GM13976 (cell line): ENCODE measurements around the gene GRK3.
"Not testable (repeated sequence)": the region's sequence is repeated elsewhere in the genome, so short reads cannot be mapped to it uniquely, and the experiment has no call there.

Experiments used
- DNase-seq: peaks from one replicate; pipeline ENCODE4 v3.0.0; 2012; ENCODE audit warnings: low spot score
- in situ Hi-C: fragments of 300-500 bp; cut with MboI; formaldehyde crosslinking; loops from one replicate; pipeline ENCODE4 v1.12.0; 2022; ENCODE audit warnings: low sequenced_read_pairs, mixed read lengths, inconsistent platforms; ENCODE audit not compliant: unreplicated experiment
- TF ChIP-seq, protein P1 (sequence below): IDR thresholded peaks from 2 replicates; pipeline ENCODE4 v1.5.1; 2012; ENCODE audit warnings: borderline replicate concordance, mild to moderate bottlenecking; ENCODE audit not compliant: insufficient read depth; ENCODE audit errors: extremely low read depth, missing control alignments, control extremely low read depth

The GRK3 gene

DNA sequence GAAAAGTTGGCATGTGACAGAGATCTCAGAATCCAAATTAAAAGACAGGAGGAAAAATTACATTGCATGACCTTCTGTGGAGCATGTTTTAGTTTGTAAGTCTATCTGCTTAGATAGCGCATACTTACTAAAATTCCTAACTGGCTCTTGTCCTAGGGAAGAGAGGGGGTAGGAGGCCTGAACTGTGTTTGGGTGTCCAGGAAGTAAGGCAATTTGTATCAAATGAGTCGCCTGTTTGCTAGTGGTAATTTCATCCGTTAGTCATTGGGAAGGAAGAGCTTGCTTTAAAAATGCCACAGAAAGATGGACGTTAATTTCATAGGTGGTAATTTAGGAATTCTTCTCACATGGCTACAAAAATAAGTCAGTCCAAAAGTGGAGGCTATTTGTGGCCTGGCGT is 18.5 kb downstream of the GRK3 start:
- TF ChIP-seq, protein P1, sequence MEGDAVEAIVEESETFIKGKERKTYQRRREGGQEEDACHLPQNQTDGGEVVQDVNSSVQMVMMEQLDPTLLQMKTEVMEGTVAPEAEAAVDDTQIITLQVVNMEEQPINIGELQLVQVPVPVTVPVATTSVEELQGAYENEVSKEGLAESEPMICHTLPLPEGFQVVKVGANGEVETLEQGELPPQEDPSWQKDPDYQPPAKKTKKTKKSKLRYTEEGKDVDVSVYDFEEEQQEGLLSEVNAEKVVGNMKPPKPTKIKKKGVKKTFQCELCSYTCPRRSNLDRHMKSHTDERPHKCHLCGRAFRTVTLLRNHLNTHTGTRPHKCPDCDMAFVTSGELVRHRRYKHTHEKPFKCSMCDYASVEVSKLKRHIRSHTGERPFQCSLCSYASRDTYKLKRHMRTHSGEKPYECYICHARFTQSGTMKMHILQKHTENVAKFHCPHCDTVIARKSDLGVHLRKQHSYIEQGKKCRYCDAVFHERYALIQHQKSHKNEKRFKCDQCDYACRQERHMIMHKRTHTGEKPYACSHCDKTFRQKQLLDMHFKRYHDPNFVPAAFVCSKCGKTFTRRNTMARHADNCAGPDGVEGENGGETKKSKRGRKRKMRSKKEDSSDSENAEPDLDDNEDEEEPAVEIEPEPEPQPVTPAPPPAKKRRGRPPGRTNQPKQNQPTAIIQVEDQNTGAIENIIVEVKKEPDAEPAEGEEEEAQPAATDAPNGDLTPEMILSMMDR, result no peak
- no peak for DNase-seq
- in situ Hi-C loops, result no loop called here

DNA sequence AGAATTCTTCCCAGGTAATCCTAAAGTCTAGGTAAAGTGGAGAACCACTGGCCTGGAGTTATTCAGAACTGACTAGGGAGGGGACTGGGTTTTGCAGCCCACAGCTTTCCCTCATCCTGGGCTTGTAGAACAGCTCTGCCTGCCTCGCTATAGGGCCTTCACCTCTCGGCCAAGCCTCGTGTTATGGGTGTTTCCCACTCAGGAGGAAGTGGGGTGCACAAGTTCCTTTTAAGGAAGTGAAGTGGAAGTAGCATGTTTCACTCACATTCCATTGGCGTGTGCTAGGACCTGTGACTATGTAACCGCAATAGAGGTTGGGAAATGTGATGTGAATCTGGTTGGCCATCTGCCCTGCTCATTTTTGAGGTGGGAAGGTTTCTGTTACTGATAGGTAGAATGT is 20.5 kb downstream of the GRK3 start:
- DNase-seq, in situ Hi-C loops: not testable (repeated sequence)

DNA sequence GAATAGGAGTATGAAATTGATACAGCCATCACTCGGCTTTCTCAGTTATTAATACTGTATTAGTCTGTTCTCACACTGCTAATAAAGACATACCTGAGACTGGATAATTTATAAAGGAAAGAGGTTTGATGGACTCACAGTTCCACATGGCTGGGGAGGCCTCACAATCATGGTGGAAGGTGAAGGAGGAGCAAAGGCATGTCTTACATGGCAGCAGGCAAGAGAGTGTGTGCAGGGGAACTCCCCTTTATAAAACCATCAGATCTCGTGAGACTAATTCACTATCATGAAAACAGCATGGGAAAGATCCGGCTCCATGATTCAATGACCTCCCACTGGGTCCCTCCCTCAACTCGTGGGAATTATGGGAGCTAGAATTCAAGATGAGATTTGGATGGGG is 25.2 kb downstream of the GRK3 start:
- in situ Hi-C loops, DNase-seq: not testable (repeated sequence)

DNA sequence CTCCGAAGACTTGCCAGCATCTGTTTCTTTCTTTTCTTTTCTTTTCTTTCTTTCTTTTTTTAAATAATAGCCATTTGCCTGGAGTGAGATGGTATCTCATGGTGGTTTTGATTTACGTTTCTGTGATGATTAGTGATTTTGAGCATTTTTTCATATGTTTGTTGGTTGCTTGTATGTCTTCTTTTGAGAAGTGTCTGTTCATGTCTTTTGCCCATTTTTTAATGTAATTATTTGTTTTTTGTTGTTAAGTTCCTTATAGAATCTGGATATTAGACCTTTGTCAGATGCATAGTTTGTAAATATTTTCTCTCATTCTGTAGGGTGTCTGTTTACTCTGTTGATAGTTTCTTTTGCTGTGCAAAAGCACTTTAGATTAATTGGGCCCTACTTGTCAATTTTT is 28.8 kb downstream of the GRK3 start:
- in situ Hi-C loops, DNase-seq: not testable (repeated sequence)

DNA sequence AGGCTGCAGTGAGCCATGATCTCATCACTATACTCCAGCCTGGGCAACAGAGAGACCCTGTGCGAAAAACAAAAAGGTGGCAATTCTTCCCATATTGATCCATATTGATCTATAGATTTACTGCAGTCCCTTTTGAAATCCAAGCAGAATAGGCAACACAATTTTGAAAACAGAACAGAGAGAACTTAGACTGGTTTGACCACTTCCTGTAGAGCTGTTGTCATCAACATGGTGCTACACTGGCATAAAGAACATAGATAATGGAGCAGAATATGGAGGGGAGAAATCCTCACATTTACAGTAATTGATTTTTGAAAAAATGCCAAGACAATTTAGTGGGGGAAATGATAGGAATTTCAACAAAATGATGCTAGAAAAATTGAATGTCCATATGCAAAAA is 34.1 kb downstream of the GRK3 start:
- TF ChIP-seq, protein P1, result no peak
- no peak for DNase-seq
- in situ Hi-C loops, result no loop called here

DNA sequence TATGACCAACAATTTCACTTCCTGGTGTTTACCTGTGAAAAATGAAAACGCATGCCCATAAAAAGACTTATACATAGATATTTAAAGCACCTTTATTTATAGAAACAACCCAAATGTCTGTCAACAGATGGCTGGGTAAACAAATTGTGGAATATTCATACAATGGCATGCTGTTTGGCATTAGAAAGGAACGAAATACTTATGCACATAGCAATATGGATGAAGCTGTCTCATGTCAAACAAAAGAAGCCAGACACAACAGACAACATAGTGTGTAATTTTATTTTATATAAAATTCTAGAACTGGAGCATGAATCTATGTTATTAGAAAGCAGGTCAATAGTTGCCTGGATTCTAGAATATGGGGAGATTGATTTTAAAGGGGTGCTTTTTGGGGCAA is 38.0 kb downstream of the GRK3 start:
- DNase-seq, result no peak
- TF ChIP-seq, protein P1, result no peak
- in situ Hi-C loops, result no loop called here

DNA sequence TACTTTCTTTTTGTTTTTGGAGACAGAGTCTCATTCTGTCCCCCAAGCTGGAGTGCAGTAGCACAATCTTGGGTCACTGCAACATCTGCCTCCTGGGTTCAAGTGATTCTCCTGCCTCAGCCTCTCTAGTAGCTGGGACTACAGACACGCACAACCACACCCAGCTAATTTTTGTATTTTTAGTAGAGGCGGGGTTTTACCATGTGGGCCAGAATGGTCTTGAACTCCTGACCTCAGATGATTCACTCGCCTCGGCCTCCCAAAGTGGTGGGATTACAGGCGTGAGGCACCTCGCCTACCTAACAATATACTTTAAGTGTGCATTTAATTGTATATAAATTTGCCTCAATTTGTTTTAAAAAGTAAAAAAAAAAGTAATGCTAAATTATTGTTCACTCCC is 38.4 kb downstream of the GRK3 start:
- TF ChIP-seq, protein P1, result no peak
- DNase-seq, result no peak
- in situ Hi-C loops, result no loop called here

DNA sequence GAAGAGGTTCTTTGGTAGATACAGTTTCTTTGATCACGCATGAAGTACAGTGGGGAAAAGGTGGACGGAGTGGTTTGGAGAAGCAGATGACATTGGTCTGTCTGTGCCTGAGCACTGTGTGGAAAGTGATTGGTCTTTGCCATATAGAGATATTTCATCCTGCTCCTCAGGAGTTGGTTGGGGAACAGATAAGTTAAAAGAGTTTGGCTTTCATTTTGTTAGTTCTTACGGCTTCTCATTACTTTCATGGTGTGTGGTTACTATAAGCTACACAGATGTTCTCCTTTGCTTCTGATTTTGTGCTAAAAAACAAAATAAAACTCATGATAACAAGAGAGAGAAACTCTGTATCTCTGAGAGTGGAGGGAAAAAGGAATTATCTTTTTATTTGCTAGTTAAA is 40.7 kb downstream of the GRK3 start:
- in situ Hi-C loops, DNase-seq: not testable (repeated sequence)

DNA sequence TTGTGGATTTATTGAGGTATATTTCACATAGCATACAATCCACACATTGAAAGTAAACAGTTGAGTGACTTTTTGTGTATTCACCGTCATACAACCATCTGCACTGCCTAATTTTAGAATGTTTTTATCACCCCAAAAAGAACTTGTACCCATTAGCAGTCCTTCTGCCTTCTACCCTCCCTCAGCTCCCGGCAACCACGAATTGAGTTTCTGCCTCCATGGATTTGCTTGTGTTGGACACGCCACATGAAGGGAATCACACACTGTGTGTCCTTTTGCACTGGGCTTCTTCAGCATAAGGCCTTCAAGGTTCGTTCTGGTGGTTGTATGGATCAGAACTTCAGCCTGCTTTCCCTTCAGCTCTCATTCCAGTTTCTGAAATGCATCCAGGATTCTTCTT is 41.1 kb downstream of the GRK3 start:
- DNase-seq, in situ Hi-C loops: not testable (repeated sequence)

DNA sequence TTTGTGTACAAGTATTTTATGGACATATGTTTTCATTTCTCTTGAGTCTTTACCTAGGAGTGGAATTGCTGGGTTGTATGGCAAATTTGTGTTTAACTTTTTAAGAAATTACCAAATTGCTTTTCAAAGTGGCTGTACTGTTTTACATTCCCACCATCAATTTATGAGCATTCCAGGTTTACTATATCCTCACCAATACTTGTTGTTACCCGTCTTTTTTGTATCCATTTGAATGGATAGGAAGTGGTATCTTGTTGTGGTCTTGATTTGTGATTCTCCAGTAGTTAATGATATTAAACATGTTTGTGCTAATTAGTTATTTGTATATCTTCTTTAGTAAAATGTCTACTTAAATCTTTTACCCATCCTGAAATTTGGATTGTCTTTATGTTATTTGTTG is 46.8 kb downstream of the GRK3 start:
- DNase-seq, in situ Hi-C loops: not testable (repeated sequence)

DNA sequence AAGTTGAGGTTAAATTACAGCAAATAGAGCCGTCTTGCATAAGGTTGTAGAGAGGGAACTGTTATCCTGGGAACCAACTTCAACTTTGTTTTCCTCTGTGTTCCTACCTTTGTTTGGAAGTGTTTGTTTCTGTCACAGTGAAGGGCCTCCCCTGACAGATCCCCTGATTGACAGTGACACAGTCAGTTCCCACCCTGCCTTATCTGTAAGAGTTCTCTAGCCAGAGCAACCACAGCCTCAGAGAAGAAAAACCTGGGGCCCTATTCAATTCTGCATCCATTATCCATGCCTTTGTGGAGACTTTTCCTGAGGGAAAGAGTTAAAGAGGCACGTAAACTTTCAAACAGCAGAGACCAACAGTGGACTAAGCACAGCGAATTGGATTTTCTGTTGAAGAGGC is 48.7 kb downstream of the GRK3 start:
- DNase-seq, in situ Hi-C loops: not testable (repeated sequence)

DNA sequence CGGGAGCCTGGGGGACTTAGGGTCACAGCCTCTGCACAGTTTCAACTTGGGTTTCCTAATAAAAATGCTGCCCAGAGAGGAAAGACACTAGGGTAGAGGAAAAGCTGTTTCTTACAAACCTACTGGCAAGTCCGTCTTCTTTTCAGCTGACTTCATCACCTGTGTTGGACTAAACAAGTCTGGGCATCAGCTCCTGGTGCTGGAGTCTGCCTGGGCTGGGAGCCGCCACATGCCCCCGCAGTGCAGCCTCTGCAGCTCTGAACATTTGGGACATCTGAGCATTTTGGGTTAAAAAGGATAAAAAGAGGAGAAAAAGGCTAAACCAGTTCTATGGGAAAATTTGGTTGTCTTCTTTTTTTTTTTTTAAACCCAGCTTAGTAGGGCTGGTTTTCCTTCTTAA is 49.1 kb downstream of the GRK3 start:
- DNase-seq, in situ Hi-C loops: not testable (repeated sequence)

DNA sequence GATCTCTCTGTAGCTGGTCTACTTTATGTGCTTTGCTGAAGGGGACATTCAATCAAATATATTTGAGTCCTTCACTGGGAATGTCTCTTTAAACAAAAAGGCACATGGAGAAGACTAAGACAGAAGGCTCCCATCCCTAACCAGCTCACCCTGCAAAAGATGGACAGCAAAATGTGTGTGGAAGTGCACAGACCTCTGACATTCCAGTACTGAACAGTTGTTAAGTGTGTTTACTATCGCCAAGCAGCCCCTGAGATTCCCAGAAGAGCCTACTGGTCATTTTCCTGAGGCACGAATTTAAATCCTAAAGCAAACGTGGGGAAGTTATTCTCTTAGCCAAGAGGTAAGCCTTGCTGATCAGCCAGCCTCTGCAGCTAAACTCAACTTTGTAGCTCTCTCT is 50.3 kb downstream of the GRK3 start:
- DNase-seq, in situ Hi-C loops: not testable (repeated sequence)
